ENCODE results near the gene COL26A1.

DNA sequence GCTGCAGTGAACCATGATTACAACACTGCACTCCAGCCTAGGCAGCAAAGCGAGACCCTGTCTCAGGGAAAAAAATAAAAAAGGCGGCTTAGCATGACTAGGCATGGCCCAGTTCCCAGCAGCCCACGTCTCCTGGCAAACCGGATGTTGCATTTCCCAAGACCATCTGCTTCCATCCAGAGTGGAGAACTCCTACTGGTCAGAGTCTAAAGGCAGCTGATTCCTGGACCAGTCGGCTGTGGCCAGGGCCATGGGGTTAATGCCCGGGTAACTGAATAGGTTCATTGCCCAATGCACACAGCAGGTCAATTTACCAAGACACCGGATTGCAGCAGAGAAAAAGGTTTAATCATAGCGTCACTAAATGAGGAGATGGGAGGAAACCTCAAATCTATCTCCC is 133.3 kb downstream of the COL26A1 start:
- TF ChIP-seq, protein P1, sequence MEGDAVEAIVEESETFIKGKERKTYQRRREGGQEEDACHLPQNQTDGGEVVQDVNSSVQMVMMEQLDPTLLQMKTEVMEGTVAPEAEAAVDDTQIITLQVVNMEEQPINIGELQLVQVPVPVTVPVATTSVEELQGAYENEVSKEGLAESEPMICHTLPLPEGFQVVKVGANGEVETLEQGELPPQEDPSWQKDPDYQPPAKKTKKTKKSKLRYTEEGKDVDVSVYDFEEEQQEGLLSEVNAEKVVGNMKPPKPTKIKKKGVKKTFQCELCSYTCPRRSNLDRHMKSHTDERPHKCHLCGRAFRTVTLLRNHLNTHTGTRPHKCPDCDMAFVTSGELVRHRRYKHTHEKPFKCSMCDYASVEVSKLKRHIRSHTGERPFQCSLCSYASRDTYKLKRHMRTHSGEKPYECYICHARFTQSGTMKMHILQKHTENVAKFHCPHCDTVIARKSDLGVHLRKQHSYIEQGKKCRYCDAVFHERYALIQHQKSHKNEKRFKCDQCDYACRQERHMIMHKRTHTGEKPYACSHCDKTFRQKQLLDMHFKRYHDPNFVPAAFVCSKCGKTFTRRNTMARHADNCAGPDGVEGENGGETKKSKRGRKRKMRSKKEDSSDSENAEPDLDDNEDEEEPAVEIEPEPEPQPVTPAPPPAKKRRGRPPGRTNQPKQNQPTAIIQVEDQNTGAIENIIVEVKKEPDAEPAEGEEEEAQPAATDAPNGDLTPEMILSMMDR (IDR thresholded peaks at IDR 0.05 in 4 of 5, conservative IDR thresholded peaks at IDR 0.05 in 1 of 5), result no peak
- no peak for TF ChIP-seq POLR2A (IDR thresholded peaks at IDR 0.05)

Data from gastrocnemius medialis (tissue), 4 donors.